Psoas muscle (tissue), 8 donors: ENCODE results near the gene PRORP. TPM values are rescaled to one million over a fixed set of nuclear protein-coding genes. Genes with fewer than 3 reads are reported as not detected.
A peak's percentile ranks its signal among the peaks of the same experiment; 100 is the strongest.

ENCODE experiments used
- ATAC-seq, 4 donors: fragments of 200-7000 bp; cut with Tn5 transposase; one replicate each; pipeline ENCODE4 v1.9.1; 2020; ENCODE audit warnings: moderate library complexity in 3 of 4, mild to moderate bottlenecking in 2 of 4
- DNase-seq, 2 donors: peaks; one replicate each; pipeline ENCODE4 v3.0.0-alpha.2; 2020
- H3K27ac ChIP-seq: fragments of 200-600 bp; one replicate; pipeline ENCODE4 v1.8.0; 2022
- H3K27me3 ChIP-seq, 3 donors: fragments of 200-600 bp in 1 of 3; one replicate each; pipeline versions ENCODE4 v1.6.1 to v1.8.0; 2013 to 2022; ENCODE audit warnings: low read length in 2 of 3, mild to moderate bottlenecking in 2 of 3, moderate library complexity in 1 of 3; ENCODE audit not compliant: insufficient read depth in 3 of 3
- H3K36me3 ChIP-seq, 2 donors: fragments of 200-600 bp in 1 of 2; one replicate each; pipeline versions ENCODE4 v1.6.1 to v1.8.0; 2013 to 2022; ENCODE audit warnings: low read depth in 1 of 2, mild to moderate bottlenecking in 1 of 2, moderate library complexity in 1 of 2; ENCODE audit not compliant: insufficient read depth in 1 of 2
- H3K4me1 ChIP-seq: fragments of 200-600 bp; one replicate; pipeline ENCODE4 v1.8.0; 2022
- H3K4me3 ChIP-seq: fragments of 200-600 bp; one replicate; pipeline ENCODE4 v1.8.0; 2022; ENCODE audit warnings: mild to moderate bottlenecking
- H3K9me3 ChIP-seq: fragments of 200-600 bp; one replicate; pipeline ENCODE4 v1.8.0; 2022
- CTCF ChIP-seq: fragments of 200-600 bp; IDR thresholded peaks from one replicate; pipeline ENCODE4 v1.8.0; 2022; ENCODE audit warnings: antibody characterized with exemption
- WGBS, 3 donors: extraction: QIAGEN DNeasy Blood & Tissue Kit; methylation state at CpG; one replicate each; pipeline versions ENCODE4 v1.1.6 to v1.1.7; 2013; 5-methylcytosine and 5-hydroxymethylcytosine counted together
- intact Hi-C, 2 donors: fragments of 100-400 bp; cut with DNase I; formaldehyde crosslinking; loops; one replicate each; pipeline versions ENCODE4 v1.11.0 to v1.14.2; 2022
- polyA plus RNA-seq, 3 donors: library from polyadenylated mRNA; stranded (reverse); fragments of 200-250 nt; gene quantifications; one replicate each; pipeline ENCODE4 v1.2.3, GENCODE V29; 2013
- total RNA-seq, 4 donors: library from RNA; stranded (reverse); fragmentation: NEBNext Ultra II Directional in 2 of 4; extraction: Animal tissue kit (Norgen Biotek cat#: 25700) in 2 of 4; gene quantifications; one replicate each; pipeline versions ENCODE4 v1.2.1 to v1.2.4, GENCODE V29; 2021 to 2023
- donor health status: healthy with polysubstance abuse.
- donor health status: DM: no; HTN: no; CAD: no; lungs with moderate emphysema.
- donor health status: Bipolar disorder and iron deficiency.
- donor health status: healthy.
- donor health status: DM: yes; HTN: yes; CAD: no.
- donor health status: DM: no; HTN: no; CAD: no.
- donor health status: DM: no; HTN: no; CAD: no.
- donor health status: DM: yes; HTN: yes; CAD: no.

Gene PRORP
- total and polyA plus RNA-seq, 7 donors: 11.3 to 23.5 (median 17.7) TPM

- peaks cover 19% of the 10 kb centered on the region for H3K4me1 ChIP-seq
- H3K27ac ChIP-seq: peak overlapping the region; percentile 96
- 15 to 19% (median 16%) methylated on average over 34 of the region's 34 CpGs for WGBS, 3 donors
- no peaks in the 10 kb centered on the region for H3K27me3 ChIP-seq
- TF ChIP-seq CTCF: no peak
- peak overlapping the region; percentile 82 for H3K4me3 ChIP-seq
- peaks cover 0 to 22% of the 10 kb centered on the region in 2 donors for H3K36me3 ChIP-seq
- intact Hi-C loops: loop anchor here in 1 of 2 donors (5.0 to 10.0 kb wide), 2 partner anchors 69 to 704 kb away; partner anchors contain the start of gene BRMS1L
- no peaks in the 10 kb centered on the region for H3K9me3 ChIP-seq
- DNase-seq (no peak), ATAC-seq (peak in 1 of 4 donors; percentile 0)
Observed at GRCh38 chr14:35121026-35121886, 1.1 kb upstream of the PRORP start.

GRCh38 chr14:35122696-35123387, 490 bp downstream of the PRORP start:
- Histone ChIP-seq H3K36me3 (peaks cover 0 to 15% of the 10 kb centered on the region in 2 donors), H3K4me3 (peak overlapping the region; percentile 82), H3K4me1 (peaks cover 19% of the 10 kb centered on the region), H3K27me3 (no peaks in the 10 kb centered on the region), H3K27ac (peak overlapping the region; percentile 96), H3K9me3 (no peaks in the 10 kb centered on the region)
- no peak for TF ChIP-seq CTCF
- intact Hi-C loops: loop anchor here in 1 of 2 donors (5.0 to 10.0 kb wide), 2 partner anchors 71 to 702 kb away; partner anchors contain the start of gene BRMS1L
- DNase-seq: no peak
- ATAC-seq: peak; percentile 36 to 61 (median 42)
- 4 to 6% (median 6%) methylated on average over 23 of the region's 23 CpGs for WGBS, 3 donors

GRCh38 chr14:35123388-35123703, 994 bp downstream of the PRORP start:
- intact Hi-C loops: loop anchor here in 1 of 2 donors (5.0 to 10.0 kb wide), 2 partner anchors 71 to 701 kb away; partner anchors contain the start of gene BRMS1L
- H3K36me3 ChIP-seq: peaks cover 0 to 15% of the 10 kb centered on the region in 2 donors
- no peaks in the 10 kb centered on the region for H3K27me3 ChIP-seq
- DNase-seq (no peak), ATAC-seq (no peak)
- peak overlapping the region; percentile 96 for H3K27ac ChIP-seq
- TF ChIP-seq CTCF: no peak
- no peaks in the 10 kb centered on the region for H3K9me3 ChIP-seq
- H3K4me1 ChIP-seq: peaks cover 19% of the 10 kb centered on the region
- H3K4me3 ChIP-seq: peak overlapping the region; percentile 82
- WGBS, 3 donors: 44 to 51% (median 47%) methylated on average over 3 of the region's 3 CpGs

GRCh38 chr14:35124127-35124526, 1.8 kb downstream of the PRORP start:
- Histone ChIP-seq H3K4me3 (no peak overlapping the region), H3K9me3 (no peaks in the 10 kb centered on the region), H3K27me3 (no peaks in the 10 kb centered on the region), H3K36me3 (peaks cover 0 to 8% of the 10 kb centered on the region in 2 donors), H3K27ac (peak overlapping the region; percentile 96), H3K4me1 (peaks cover 19% of the 10 kb centered on the region)
- 95 to 96% (median 96%) methylated on average over 1 of the region's 1 CpG for WGBS, 3 donors
- ATAC-seq (no peak), DNase-seq (no peak)
- intact Hi-C loops: loop anchor here in 1 of 2 donors (5.0 to 10.0 kb wide), 2 partner anchors 72 to 701 kb away; partner anchors contain the start of gene BRMS1L
- no peak for TF ChIP-seq CTCF
